ENCODE results near the gene CFAP54. TPM values are rescaled to one million over a fixed set of nuclear protein-coding genes. Genes with fewer than 3 reads are reported as not detected.

Gene CFAP54
- total and polyA plus RNA-seq, 2 experiments from 2014 or later = 0.07 to 0.76 TPM

DNA sequence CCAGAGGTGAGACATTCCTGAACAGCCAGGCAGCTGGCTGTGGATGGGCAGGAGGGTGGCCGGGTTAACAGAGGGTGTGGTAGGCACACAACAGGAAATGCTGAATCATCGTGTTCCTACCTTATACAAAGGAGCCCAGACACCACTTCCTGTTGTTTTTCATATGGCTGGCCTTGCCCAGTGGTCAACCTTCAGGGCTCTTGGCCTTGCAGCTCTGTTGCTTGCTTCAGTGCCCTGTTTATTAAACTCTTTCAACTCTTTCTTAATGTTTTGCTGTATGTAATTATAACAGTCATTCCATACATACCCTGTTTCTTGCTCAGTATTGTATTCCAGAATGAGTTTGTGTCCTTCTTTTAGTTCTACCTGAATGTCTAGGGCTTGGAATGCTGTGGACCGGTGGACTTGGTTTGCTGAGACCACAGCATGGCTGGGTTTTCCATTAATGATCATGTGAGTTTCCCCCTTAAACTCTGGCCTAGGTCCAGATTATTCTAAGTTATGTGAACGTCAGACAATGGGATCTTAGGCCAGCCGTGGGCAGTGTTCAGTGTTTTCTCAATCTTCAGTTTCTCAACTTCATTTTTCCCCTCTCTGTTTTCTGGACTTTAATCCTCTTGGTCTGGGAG, 11.9 kb downstream of the CFAP54 start (continued):
- TF ChIP-seq, protein P1, sequence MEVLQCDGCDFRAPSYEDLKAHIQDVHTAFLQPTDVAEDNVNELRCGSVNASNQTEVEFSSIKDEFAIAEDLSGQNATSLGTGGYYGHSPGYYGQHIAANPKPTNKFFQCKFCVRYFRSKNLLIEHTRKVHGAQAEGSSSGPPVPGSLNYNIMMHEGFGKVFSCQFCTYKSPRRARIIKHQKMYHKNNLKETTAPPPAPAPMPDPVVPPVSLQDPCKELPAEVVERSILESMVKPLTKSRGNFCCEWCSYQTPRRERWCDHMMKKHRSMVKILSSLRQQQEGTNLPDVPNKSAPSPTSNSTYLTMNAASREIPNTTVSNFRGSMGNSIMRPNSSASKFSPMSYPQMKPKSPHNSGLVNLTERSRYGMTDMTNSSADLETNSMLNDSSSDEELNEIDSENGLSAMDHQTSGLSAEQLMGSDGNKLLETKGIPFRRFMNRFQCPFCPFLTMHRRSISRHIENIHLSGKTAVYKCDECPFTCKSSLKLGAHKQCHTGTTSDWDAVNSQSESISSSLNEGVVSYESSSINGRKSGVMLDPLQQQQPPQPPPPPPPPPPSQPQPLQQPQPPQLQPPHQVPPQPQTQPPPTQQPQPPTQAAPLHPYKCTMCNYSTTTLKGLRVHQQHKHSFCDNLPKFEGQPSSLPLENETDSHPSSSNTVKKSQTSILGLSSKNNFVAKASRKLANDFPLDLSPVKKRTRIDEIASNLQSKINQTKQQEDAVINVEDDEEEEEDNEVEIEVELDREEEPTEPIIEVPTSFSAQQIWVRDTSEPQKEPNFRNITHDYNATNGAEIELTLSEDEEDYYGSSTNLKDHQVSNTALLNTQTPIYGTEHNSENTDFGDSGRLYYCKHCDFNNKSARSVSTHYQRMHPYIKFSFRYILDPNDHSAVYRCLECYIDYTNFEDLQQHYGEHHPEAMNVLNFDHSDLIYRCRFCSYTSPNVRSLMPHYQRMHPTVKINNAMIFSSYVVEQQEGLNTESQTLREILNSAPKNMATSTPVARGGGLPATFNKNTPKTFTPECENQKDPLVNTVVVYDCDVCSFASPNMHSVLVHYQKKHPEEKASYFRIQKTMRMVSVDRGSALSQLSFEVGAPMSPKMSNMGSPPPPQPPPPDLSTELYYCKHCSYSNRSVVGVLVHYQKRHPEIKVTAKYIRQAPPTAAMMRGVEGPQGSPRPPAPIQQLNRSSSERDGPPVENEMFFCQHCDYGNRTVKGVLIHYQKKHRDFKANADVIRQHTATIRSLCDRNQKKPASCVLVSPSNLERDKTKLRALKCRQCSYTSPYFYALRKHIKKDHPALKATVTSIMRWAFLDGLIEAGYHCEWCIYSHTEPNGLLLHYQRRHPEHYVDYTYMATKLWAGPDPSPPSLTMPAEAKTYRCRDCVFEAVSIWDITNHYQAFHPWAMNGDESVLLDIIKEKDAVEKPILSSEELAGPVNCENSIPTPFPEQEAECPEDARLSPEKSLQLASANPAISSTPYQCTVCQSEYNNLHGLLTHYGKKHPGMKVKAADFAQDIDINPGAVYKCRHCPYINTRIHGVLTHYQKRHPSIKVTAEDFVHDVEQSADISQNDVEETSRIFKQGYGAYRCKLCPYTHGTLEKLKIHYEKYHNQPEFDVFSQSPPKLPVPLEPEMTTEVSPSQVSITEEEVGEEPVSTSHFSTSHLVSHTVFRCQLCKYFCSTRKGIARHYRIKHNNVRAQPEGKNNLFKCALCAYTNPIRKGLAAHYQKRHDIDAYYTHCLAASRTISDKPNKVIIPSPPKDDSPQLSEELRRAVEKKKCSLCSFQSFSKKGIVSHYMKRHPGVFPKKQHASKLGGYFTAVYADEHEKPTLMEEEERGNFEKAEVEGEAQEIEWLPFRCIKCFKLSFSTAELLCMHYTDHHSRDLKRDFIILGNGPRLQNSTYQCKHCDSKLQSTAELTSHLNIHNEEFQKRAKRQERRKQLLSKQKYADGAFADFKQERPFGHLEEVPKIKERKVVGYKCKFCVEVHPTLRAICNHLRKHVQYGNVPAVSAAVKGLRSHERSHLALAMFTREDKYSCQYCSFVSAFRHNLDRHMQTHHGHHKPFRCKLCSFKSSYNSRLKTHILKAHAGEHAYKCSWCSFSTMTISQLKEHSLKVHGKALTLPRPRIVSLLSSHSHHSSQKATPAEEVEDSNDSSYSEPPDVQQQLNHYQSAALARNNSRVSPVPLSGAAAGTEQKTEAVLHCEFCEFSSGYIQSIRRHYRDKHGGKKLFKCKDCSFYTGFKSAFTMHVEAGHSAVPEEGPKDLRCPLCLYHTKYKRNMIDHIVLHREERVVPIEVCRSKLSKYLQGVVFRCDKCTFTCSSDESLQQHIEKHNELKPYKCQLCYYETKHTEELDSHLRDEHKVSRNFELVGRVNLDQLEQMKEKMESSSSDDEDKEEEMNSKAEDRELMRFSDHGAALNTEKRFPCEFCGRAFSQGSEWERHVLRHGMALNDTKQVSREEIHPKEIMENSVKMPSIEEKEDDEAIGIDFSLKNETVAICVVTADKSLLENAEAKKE (CRISPR knock-in tag; IDR thresholded peaks at IDR 0.05) = no peak
- TF ChIP-seq ZNF331 (CRISPR knock-in tag; IDR thresholded peaks at IDR 0.05; ENCODE audit: low read depth) (no peak), CTCF (conservative IDR thresholded peaks at IDR 0.05; ENCODE audit: low read depth in 2 of 2) (no peak), STAT1 (IDR thresholded peaks at IDR 0.05; ENCODE audit: unreplicated experiment) (no peak), EZH2 (IDR thresholded peaks at IDR 0.05; ENCODE audit: low read depth, unreplicated experiment) (no peak), JUNB (IDR thresholded peaks at IDR 0.05; ENCODE audit: unreplicated experiment) (no peak), ETS1 (IDR thresholded peaks at IDR 0.05) (no peak), NANOG (IDR thresholded peaks at IDR 0.05; ENCODE audit: borderline replicate concordance) (no peak), ZNF114 (CRISPR knock-in tag; IDR thresholded peaks at IDR 0.05) (no peak)
